ENCODE measurements around the gene SLC34A1. TPM values are rescaled to one million over a fixed set of nuclear protein-coding genes. Genes with fewer than 3 reads are reported as not detected.
A peak's percentile ranks its signal among the peaks of the same experiment; 100 is the strongest.

SLC34A1 gene
- total and polyA plus RNA-seq, 11 donors = not detected

DNA sequence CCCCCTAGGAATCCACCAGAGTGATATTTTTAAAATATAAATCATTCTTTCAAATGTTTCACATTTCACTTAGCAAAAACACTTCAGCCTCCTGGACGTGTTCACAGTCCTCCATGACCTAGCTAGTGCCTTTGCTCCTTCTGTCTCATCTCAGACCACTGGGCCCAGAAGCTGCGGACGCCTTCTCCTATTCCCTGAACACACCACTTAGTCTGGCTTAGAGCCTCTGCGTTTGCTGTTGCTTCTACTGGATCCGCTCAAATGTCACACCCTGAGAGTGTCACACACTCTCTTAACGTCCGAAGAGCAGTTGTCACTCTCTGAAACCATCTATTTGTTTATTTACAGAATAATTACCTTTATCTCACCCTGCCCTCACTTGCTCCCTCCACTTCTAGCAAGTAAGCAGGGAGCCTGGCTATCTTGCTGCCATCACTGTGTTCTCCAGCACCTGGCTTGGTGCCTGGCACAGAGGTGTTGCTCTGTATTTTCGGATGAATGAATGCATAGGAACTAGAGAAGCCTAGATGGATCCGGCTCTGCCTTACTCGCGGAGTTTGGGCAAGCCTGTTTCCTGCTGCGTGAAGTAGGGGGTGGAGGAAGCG is 41.1 kb downstream of the SLC34A1 start:
- intact Hi-C loops (cut with DNase I) = no loop called here
- ATAC-seq = no peak

DNA sequence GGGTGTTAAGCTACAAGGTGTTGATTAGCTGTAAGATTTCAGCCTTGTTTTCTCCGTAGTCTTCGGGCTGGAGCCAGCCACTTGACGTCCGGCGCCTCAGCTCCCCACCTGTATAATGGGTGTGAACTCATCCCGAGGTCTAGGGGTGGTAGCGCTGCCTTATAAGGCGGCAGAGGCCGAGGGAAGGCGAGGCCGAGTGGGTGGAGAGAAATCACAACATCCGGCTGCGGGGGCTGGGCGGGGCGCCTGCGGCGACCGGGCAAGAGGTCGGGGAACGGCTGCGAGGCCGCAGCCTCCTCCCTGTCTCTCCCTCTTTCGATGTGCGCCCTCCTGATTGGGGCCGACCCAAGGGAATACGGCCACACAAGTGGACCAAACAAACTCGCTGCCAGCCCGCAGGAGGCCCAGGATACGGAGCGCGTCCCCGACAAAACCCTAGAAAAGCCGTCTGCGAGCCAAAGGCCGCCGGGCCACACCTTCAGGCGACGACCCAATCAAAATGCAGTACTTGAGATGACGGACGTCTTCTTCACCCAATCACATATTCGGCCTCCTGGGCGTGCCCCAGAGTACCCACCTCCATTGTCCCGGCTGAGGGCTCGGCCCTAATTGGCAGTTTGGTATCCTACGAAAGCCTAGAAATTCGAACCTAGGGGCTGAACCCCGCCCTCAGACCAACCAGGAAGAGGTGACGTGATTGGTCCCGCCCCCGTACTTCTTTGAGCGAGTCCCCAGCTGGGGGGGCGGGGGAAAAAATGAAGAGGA is 41.7 kb downstream of the SLC34A1 start:
- Histone ChIP-seq H3K4me3 (peak overlapping the region; percentile 42 to 95 (median 62)), H3K27me3 (no peaks in the 10 kb centered on the region), H3K36me3 (peaks cover 0 to 8% (median 0%) of the 10 kb centered on the region in 9 donors), H3K9me3 (no peaks in the 10 kb centered on the region), H3K27ac (peak overlapping the region; percentile 77 to 98 (median 94)), H3K4me1 (peaks cover 0 to 50% (median 24%) of the 10 kb centered on the region in 12 donors)
- WGBS, 4 donors = 0 to 1% (median 0%) methylated on average over 46 to 52 of the region's 52 CpGs
- DNase-seq (peak; percentile 99 to 100 (median 100)), ATAC-seq (peak; percentile 97 to 99 (median 98))
- intact Hi-C loops (cut with DNase I) = loop anchor here in 2 of 10 donors (1.0 to 2.0 kb wide), 3 partner anchors 28 to 71 kb away; partner anchors contain the start of gene PDLIM7 (in 1 of the 2)
- no peak for TF ChIP-seq CTCF (IDR thresholded peaks at IDR 0.05)
- TF ChIP-seq POLR2A (IDR thresholded peaks at IDR 0.05) = peak; percentile 52 to 86

More for the DNA sequence above, 41.1 kb downstream of the SLC34A1 start:
- Histone ChIP-seq H3K27me3 (no peaks in the 10 kb centered on the region), H3K9me3 (no peaks in the 10 kb centered on the region), H3K36me3 (peaks cover 0 to 1% (median 0%) of the 10 kb centered on the region in 9 donors), H3K4me1 (peaks cover 0 to 43% (median 23%) of the 10 kb centered on the region in 12 donors), H3K4me3 (peak overlapping the region; percentile 42 to 95 (median 62)), H3K27ac (peak overlapping the region; percentile 77 to 98 (median 94))
- 37 to 46% (median 41%) methylated on average over 12 to 13 of the region's 13 CpGs for WGBS, 4 donors
- TF ChIP-seq CTCF (IDR thresholded peaks at IDR 0.05) = no peak
- DNase-seq = peak in 1 of 5 donors; percentile 53

DNA sequence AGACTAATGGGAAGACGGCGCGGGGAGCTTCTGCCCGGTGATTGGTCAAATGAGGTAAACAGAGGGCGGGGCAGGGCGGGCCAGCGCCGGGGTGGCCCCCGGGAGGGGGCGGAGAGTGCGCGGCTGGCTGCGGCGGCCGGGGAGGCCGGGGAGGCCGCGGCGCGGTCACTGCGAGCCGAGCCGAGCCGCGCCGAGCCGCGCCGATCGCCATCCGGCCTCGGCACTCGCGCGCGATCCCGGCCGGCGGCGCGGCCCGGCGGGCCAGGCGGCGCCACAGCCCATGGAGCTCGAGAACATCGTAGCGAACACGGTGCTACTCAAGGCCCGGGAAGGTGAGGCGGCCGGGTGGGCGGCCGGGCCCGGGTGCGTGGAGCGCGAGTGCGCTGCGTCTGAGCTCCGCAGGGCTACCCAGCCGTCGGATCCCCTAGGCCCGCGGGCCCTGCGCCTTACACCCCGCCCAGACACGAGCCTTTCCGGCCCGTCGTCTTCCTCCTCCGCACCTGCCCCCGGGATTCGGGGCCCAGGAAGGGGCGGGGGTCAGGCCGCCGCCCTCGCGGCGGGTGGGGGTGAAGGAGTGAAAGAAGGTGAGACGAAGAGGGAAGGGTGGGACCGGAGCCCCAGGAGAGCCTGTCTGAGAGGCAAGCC is 42.5 kb downstream of the SLC34A1 start, which contains the start of gene GRK6:
GRK6 (plus strand) TSS at position 111 of the 645 bp plus-strand sequence; CDS start at position 281, 170 bp downstream.
- intact Hi-C loops (cut with DNase I) = loop anchor here in 2 of 10 donors (1.0 to 2.0 kb wide), 3 partner anchors 28 to 71 kb away; partner anchors contain the start of gene PDLIM7 (in 1 of the 2)
- TF ChIP-seq POLR2A (IDR thresholded peaks at IDR 0.05) (no peak), CTCF (IDR thresholded peaks at IDR 0.05) (no peak)
- H3K9me3 ChIP-seq = no peaks in the 10 kb centered on the region
- H3K27ac ChIP-seq = peak within 1 kb of the TSS; percentile 77 to 98 (median 94)
- peak within 1 kb of the TSS; percentile 73 to 100 (median 92) for H3K4me3 ChIP-seq
- ATAC-seq (no peak), DNase-seq (peak; percentile 42 to 78 (median 66))
- WGBS, 4 donors = 0 to 1% (median 1%) methylated on average over 8 to 82 of the region's 82 CpGs
- no peaks in the 10 kb centered on the region for H3K27me3 ChIP-seq
- peaks cover 0 to 57% (median 30%) of the 10 kb centered on the region in 12 donors for H3K4me1 ChIP-seq
- H3K36me3 ChIP-seq = peaks cover 0 to 10% (median 0%) of the 10 kb centered on the region in 9 donors
